Coronary artery (tissue), 2 donors: ENCODE measurements around the gene FIGNL1.

Experiments
- DNase-seq: peaks from one replicate; pipeline ENCODE4 v3.0.0-alpha.2; 2017; ENCODE audit warnings: low spot score
- H3K27ac ChIP-seq, 2 donors: fragments of 200-600 bp; sonication (generic); one replicate each; pipeline ENCODE4 v1.5.1; 2016 to 2019
- H3K4me3 ChIP-seq: fragments of 200-600 bp; sonication (generic); 2 replicates; pipeline ENCODE4 v1.5.1; 2016; ENCODE audit warnings: mild to moderate bottlenecking, moderate library complexity
- CTCF ChIP-seq: fragments of 200-600 bp; sonication (generic); IDR thresholded peaks from one replicate; pipeline ENCODE4 v1.5.1; 2019; ENCODE audit warnings: antibody characterized with exemption

FIGNL1 gene

GRCh38 chr7:50399635-50400034 is 50.5 kb downstream of the FIGNL1 start:
- no peak overlapping the region for H3K27ac ChIP-seq
- H3K4me3 ChIP-seq: no peak overlapping the region
- no peak for DNase-seq
- no peak for TF ChIP-seq CTCF

GRCh38 chr7:50399206-50399605 is 50.9 kb downstream of the FIGNL1 start:
- Histone ChIP-seq H3K4me3 (no peak overlapping the region), H3K27ac (no peak overlapping the region)
- no peak for DNase-seq
- TF ChIP-seq CTCF: no peak

- no peak for DNase-seq
- no peak for TF ChIP-seq CTCF
- Histone ChIP-seq H3K27ac (no peak overlapping the region), H3K4me3 (no peak overlapping the region)
Observed at GRCh38 chr7:50397971-50398324, 52.2 kb downstream of the FIGNL1 start.

- Histone ChIP-seq H3K27ac (no peak overlapping the region), H3K4me3 (no peak overlapping the region)
- no peak for TF ChIP-seq CTCF
- DNase-seq: no peak
Observed at GRCh38 chr7:50397320-50397970, 52.7 kb downstream of the FIGNL1 start.

GRCh38 chr7:50396856-50397255 is 53.3 kb downstream of the FIGNL1 start:
- DNase-seq: no peak
- no peak for TF ChIP-seq CTCF
- no peak overlapping the region for H3K27ac ChIP-seq
- no peak overlapping the region for H3K4me3 ChIP-seq

- H3K4me3 ChIP-seq: no peak overlapping the region
- DNase-seq: no peak
- no peak for TF ChIP-seq CTCF
- H3K27ac ChIP-seq: no peak overlapping the region
Observed at GRCh38 chr7:50394315-50394714, 55.8 kb downstream of the FIGNL1 start.
